GM19455 (cell line): Measurements from ENCODE around the gene NINJ2.

Experiments used
- ATAC-seq: cut with Tn5 transposase; IDR thresholded peaks from one replicate; pipeline ENCODE4 v1.9.1; 2021; ENCODE audit not compliant: unreplicated experiment

NINJ2 gene

DNA sequence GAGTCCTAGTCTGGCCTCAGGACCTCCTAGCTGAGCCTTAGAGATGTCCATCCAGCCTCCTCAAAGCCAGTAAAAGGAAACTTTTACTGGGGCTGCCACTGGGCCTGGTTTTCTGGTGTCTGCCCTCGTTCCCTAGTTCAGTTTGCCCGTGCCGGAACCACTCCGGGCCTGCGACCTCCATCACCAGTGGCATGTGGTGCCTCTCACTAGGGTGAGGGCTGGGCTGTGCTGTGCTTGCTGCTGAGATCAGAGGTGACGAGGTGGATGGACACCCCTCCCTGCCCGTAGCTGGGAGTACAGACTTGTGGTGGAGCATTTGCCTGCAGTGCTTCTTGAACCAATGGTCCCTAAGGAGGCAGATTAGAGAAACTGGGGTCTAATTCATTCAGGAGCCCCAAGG is 127.8 kb downstream of the NINJ2 start:
- ATAC-seq: no peak

DNA sequence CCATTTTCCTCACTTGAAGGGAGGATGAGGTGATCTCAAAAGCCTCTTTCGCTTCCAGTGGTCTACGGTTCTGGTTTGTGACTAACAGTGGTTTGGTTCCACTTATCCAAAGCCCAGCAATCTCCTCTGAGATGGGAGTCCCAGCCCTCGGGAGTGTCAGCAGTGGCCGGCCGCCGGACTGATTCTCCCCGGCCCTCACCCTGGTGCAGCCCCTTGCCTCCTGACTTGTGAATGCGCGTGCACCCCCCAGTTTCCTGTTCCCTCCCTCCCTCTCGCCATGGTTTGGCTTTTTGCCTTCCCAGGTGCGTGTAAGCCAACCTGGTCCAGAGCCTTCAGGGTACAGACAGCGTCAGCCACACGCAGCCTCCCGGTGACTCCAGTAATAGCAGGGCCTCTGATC is 129.0 kb downstream of the NINJ2 start:
- no peak for ATAC-seq

DNA sequence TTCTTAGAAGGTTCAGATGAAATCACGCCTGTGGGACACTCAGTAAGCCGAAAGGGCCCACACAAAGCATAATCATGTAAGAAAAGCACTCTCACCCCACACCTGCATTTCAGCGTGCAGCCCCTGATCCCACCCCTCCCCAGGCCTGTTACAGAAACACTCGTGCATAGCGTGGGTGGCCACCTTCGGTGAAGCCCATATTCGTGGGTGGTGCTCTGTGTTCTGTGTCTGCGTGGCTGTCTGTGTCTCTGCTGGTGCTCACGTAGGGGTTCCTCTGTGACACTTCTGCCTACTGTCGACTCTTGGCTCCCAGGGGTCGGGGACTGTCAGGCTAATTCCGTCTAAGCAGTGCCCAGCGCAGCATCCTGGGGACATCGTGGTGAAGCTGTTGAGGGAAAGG is 129.5 kb downstream of the NINJ2 start:
- ATAC-seq: no peak

DNA sequence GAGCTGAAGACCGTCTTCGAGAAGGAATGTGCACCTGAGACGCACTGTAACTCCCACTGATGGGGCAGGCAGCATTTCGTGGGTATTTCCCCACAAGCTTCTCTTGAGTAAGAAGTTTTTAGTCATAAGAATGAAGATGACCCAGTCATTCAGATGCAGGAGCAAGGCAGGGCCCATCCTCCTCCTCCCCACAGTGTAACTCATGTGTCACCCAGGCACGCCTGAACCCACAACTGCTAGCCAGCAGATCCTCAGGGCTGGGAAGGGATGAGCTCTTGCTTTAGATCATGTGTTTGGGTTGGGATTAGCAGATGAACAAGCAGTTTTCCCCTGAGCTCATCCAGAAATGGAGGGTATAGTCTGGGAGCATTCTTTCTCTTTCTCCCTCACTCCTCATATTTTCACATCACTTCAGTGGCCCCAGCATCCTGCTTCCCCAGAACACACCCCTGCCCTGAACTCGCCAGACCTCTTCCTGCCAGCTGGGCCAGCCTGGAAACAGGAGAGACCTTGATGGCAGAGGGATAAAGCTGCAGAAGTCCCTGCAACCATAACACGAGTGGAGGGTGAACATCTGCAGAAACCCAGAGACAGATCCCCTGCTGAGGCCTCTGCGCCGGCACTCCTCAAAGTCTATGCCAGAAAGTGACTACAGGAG is 130.2 kb downstream of the NINJ2 start:
- no peak for ATAC-seq

DNA sequence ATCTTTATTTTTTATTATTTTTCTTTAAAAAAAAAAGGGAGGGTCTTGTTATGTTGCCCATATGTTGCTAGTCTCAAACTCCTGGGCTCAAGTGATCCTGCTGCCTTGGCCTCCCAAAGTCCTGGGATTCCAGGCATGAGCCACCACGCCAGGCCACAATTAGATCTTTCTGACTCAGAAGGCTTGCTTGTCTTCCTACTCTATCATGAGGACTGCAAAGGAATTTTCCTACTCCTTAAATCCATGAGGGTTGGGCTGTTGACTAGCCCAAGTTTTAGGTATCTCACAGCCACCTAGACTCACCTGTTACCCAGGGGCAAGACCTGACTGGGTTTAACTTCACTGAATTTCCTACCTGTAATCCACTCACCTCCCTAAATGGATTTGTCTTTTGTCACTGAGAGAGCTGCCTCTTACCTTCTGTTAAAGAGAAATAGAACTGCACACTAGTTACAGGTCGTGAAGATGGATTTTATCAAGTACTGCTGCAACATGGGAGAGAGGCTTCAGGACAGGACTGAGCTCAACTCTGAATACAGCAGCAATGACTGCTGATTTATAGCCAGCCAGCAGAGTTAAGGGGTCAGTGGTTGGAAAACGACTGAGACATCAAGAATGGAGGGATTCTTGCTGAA is 131.2 kb downstream of the NINJ2 start:
- ATAC-seq: no peak

DNA sequence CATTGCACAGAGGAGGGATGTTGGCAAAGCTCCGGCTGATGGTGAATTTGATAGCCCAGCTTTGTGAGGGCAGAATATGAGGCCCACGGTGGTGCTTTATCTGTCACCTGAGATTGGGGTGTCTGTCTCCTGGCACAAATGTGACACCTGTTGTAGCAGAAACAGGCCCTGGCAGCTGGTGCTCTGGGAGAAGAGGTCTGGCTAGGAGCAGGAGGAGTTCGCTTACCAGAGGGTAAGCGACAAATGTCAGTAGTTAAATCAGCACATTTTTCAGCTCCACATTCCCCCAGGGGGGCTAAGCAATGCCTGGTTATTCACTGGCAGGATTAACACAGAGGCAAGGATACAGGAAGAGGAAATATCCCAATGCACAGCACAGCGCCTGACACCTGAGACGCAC is 132.4 kb downstream of the NINJ2 start:
- ATAC-seq: no peak

DNA sequence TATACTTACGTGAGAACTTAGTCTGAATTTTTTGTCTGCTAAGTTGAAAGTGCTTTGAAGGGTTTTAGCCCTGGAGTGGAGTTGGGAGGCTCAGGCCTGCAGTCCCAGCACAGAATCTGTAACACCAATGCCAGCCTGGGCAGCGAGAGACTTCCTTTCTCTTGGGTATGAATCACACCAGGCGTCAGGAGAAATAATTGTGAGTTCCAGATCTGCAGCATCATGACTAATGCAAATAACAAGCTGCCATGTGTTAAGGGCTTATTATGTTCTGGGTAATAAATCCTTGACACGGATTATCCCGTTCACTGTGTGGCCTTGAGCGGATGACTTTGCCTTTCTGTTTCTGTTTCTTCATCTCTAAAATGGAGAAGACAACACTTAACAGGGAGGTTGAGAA is 132.9 kb downstream of the NINJ2 start:
- no peak for ATAC-seq

DNA sequence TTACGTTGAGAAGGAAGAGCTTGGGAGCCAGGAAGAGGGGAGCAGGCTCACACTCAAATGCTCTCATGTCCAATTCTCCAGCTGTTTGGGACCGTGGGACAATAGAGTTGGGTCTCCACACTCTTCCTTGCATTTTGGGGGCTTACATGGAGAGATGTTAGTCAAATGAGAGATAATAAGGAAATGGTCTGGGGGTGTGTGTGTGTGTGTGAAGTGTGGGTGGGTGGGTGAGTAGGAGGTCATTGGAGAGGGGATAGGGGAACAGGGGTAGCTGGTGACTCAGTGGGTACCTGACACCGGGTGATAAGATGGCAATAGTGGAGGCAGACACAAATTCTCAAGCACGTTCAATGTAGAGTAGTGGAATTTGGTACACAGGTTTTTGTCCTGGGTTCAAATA is 135.5 kb downstream of the NINJ2 start:
- ATAC-seq: no peak

DNA sequence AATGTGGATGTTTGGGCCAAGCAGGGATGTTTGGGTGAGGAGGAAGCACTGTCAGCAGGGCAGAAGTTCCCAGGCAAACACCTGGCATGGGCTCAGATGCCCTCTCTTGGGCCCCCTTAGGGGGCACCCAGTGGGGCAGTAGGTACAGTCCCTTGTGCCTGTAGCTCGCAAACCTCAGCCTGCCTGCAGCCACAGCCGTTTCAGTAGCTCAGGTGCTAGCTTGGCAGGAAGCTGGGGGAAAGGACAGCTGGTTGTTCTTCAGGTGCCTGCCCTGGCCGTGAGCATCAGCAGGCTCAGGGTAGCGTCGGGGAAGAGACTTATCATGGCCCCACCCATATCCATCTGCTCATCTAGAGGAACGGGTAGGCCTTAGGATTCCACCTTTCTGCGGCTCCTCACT is 136.0 kb downstream of the NINJ2 start:
- no peak for ATAC-seq

DNA sequence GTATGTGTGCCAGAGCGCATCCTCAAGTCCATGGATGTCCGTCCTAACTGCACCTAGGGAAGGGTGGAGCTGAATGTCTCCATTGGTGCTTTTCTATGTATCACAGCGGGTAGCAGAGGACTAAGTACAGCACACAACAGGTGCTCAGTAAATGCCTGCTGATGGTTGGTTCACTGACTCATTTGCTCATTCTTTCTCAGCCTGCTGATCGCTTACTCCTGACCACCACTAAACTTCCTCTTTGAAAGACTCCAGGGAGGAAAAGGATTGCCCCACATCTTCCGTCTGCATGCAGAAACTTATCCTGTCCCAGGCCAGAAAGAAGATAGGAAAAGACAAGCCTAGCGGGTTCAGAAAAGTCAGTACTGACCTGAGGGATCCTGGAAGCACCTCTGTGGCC is 137.2 kb downstream of the NINJ2 start:
- no peak for ATAC-seq

DNA sequence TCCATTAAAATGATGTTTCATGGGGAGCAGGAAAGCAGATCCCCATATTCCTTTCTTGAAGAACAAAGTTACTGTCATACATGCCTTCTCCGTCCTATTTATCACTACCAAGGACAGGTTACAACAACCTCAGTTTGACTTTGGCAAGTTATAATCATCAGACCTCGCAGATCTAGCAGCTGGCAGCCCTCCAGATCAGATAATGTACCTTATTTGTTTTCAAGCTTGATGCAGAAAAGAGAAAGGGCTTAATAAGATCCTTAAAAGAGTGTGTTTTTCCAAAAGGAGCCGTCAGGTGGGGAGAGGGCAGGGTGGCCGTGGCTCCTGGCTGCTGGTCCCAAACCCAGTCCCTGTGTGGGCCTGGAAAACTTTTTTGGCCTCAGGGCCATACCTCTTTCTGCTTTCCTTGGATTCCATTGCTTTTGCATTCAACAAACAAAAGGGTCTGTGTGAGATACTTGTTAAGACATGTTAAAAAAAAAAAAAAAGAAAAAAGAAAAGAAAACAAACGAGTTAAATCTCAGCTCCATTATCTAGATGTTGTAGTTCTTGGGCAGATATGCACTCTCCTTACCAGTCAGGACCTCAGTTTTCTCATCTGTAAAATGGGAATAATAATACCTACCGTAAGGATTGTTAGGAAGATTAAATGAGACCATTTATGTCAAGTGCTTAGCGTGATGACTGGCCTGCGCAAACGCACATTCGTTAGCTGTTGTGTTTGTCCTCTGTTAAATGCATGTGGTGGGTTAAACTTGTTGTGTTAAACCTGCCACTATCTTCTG is 138.9 kb downstream of the NINJ2 start:
- no peak for ATAC-seq

DNA sequence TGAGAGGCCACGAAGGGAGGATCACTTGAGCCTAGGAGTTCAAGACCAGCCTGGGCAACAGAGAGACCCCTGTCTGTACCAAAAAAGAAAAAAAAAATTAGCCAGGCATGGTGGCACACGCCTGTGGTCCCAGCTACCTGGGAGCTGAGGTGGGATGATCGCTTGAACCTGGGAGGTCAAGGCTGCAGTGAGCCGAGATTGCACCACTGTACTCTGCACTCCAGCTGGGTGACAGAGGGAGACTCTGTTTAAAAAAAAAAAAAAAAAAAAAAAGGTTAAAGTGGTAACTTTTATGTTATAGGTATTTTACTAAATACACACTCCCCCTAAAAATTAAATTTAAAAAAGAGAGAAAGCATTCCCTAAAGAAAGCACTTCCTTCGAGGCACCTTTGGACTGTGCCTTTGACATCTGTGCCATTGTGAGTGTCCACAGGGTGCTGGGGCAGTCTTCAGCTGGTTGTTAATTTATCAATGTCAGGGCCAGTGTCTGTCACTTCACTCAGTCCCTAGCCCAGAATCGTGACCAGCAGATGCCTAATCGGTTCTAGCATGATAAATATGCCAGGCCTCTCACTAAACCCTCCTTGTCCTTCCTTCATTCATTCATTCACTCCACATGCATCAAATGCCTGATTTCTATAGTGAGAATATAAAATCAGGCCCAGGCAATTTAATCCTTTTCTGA is 140.4 kb downstream of the NINJ2 start:
- ATAC-seq: no peak

DNA sequence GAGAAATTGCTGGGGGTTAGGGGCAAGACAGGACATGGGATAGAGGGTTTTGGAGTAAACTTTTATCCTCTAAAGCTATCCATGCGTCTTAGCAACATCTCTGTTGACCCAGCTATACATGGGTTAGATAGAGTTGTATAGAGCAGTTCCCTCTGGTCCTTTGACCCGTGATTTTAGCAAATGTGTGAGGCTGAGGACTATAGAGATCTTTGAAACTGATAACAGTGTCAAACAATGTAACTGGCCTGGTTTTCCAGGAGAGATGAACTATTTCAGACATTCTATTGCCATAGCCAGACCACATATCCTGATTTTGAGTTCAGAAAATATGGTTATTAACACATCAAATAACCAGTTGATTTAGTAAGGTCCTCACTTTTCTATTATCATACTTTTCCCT is 143.1 kb downstream of the NINJ2 start:
- ATAC-seq: no peak

DNA sequence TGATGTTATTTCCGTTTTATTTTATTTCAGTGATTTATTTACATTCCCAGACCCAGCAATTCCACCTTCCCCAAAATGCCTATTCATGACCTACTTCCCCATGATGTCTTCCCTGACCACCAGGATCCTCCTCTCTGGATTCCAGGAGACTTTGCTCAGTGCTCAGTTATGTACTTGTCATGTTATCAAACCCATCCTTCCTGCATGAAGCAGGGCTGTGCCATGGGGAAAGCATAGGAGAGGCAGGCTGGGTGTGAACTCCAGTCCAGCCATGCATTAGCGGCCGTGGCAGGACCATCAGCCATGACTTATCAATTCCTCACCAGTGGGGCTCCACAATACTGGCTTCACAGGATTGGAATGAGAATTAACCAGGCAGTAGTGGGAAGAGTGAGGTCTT is 145.7 kb downstream of the NINJ2 start:
- ATAC-seq: no peak
